ENCODE measurements around the gene TRPM6.

TRPM6 gene

GRCh38 chr9:74674077-74674476 is 213.6 kb downstream of the TRPM6 start:
- no peak overlapping the region for H3K27ac ChIP-seq (ENCODE audit: low read depth, low read length)
- H4K20me1 ChIP-seq (ENCODE audit: control insufficient read depth, insufficient read depth, low read depth, low read length): no peaks in the 10 kb centered on the region
- no peak overlapping the region for H3K4me3 ChIP-seq (ENCODE audit: low read length)
- no peaks in the 10 kb centered on the region for H3K27me3 ChIP-seq (ENCODE audit: control insufficient read depth, low read length)
- H3K9me2 ChIP-seq (replicated peaks; ENCODE audit: control insufficient read depth, low read length): no peaks in the 10 kb centered on the region
- no peaks in the 10 kb centered on the region for H3F3A ChIP-seq (ENCODE audit: control insufficient read depth, insufficient read depth)
- no peaks in the 10 kb centered on the region for H3K9me3 ChIP-seq (ENCODE audit: control insufficient read depth, insufficient read depth, low read length)
- TF ChIP-seq CTCF (IDR thresholded peaks at IDR 0.05; ENCODE audit: low read depth, low read length, poor library complexity, severe bottlenecking): no peak
- no peak for TF ChIP-seq EZH2phosphoT487 (IDR thresholded peaks at IDR 0.05; ENCODE audit: borderline replicate concordance, low read length)
- no peaks in the 10 kb centered on the region for H3K4me1 ChIP-seq (ENCODE audit: control insufficient read depth, low read length)
- no peak overlapping the region for H3K4me2 ChIP-seq (ENCODE audit: low read length)
- H3K79me2 ChIP-seq (ENCODE audit: control insufficient read depth, low read length): no peaks in the 10 kb centered on the region
- no peaks in the 10 kb centered on the region for H3K36me3 ChIP-seq (ENCODE audit: control insufficient read depth, low read length)

Data from DOHH2 (cell line).